Suppressor macrophage treated with lipopolysaccharide for 4 hours (primary cell): ENCODE data around the gene FLNC.
A peak's percentile ranks its signal among the peaks of the same experiment; 100 is the strongest.

Experiments
- DNase-seq: peaks from one replicate; pipeline ENCODE4 v3.0.0-alpha.2; 2020

Gene FLNC

DNA sequence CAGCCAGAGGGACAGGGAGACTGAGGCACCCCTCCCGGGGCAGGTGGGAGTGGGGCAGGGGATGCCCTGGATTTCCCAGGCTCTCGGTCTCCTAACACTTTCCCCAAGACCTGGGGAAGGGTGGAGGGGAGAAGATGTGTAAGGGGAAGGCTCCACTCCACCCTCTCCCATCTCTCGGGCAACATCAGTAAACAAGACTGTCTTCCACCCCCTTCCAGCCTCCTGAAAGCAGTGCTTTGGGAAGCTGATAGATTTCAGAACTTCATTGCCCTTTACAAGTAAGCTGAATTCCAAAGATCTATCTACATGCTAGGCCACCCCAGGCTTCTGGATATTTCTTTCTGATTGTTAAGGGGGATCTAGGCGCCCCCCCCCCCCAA, 3.7 kb downstream of the FLNC start:
- DNase-seq = no peak

- no peak for DNase-seq
These were observed 5.1 kb downstream of the FLNC start for GRCh38 chr7:128835231-128835751.

GRCh38 chr7:128835790-128836641, 5.8 kb downstream of the FLNC start:
- no peak for DNase-seq

DNA sequence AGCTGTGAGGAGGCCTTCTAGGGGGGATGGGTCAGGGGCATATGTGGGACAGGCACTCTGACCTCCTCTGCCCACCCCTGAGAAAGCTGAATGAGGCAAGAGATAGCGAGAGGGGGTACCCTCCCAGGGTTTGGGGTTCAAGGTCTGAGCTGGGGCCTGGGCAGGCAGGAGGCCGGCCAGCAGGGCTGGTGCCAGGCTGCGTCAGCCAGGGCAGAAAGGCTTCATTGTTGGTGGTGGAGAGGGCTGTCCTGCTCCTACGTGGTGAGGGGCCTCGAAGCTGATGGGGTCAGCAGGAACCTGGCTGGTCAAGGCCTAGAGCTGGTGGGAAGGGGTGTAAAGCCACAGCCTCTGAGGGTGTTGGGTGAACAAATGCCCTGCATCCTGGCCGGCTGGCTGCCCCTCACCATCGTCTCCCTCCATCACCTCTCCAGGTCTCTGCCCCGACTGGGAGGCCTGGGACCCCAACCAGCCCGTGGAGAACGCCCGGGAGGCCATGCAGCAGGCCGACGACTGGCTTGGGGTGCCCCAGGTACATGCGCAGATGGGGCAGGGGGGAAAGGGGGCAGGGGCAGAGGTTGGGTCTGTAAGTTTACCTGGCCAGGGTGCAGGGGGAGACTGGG, 6.6 kb downstream of the FLNC start:
- DNase-seq = no peak

DNA sequence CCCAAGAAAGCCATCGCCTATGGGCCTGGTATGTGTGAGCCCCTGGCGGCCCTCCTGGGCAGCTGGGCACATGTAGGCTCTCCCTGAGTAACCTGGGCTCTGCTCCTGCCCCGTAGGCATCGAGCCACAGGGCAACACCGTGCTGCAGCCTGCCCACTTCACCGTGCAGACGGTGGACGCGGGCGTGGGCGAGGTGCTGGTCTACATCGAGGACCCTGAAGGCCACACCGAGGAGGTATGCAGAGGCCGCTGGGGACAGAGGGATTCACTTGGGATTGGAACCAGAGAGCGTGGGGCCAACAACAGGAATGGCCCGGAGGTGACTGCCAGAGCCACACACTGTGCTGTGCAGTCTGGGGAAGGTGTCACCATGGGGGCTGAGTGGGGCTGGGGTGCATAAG, 7.3 kb downstream of the FLNC start:
- DNase-seq = no peak

- no peak for DNase-seq
These were observed 8.0 kb downstream of the FLNC start for GRCh38 chr7:128838109-128838779.

DNA sequence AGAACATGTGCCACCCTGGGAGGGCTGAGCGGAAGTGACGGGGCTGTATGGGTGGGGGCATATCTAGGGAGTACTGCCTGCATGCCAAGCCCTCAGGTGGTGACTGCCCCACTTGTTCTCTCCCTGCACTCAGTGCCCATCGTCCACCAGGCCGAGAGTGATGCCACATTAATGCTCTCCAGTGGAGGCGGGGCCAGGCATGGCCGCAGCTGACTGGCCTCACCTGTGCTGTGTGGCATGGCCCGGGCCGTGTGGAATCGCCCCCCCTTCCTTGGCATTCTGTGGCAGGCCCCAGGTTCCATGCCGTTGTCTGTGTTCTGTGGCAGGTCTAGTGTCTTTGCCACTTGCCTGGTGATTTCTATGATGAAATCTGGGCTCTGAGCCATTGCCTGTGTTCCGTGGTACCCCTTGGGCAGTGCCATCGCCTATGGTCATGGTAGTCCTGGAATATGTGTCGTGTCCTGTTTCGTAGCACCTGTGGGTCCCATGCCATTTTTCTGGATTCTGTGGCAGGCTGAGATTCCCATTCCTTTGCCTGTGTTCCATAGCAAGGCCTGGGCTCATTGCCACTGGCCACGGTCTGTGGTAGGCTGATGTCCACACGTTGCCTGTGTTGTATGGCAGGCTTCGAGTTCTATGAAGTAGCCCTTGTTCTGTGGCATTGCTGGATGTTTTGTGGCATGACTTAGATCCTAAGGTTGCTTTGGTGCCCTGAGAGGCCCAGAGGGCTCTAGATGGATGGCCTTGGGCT, 8.9 kb downstream of the FLNC start:
- DNase-seq = no peak

DNA sequence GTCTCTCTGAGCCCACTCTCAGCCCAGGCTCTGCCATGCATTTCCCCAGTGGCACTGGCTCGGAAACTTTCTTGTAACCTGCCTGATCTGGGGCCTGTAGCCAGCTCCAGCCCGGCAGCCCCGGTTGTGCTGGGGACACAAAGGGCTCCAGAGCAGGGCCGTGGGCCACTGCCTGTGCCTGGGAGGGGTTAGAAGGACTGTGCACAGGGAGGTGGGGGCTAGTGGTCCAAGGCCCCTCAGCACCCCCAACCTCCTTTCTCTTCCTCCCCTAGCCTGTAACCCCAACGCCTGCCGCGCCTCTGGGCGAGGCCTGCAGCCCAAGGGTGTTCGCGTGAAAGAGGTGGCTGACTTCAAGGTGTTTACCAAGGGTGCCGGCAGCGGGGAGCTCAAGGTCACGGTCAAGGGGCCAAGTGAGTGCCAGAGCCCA, 9.6 kb downstream of the FLNC start:
- no peak for DNase-seq

DNA sequence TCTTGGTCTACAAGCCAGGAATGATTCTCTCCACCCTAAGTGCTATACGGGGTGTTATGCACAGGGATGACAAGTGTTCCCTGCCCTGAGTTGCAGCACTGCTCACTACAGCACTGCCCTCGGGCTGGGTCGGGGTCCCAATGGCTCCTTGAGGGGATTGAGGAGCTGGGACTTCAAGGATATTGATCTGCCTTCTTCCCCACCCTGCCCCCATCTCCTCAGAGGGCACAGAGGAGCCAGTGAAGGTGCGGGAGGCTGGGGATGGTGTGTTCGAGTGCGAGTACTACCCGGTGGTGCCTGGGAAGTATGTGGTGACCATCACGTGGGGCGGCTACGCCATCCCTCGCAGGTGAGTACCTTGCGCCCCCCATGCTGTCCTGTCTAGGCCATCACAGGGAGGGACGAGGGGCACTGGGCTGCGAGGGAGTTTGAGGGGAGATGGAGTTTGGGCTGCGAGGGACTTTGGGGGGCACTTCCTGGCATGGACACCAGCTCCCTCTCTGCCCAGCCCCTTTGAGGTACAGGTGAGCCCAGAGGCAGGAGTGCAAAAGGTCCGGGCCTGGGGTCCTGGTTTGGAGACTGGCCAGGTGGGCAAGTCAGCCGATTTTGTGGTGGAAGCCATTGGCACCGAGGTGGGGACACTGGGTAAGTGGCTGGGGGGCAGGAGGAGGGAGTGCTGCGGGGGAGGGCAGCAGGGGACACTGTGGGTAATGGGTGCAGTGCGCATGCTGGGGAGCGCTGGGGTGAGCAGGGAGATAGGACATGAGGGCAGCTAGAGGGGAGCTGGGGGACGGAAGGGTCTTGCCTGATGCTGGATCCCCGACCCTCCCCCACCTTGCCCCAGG, 10.3 kb downstream of the FLNC start:
- DNase-seq = no peak

GRCh38 chr7:128841171-128841690, 11.0 kb downstream of the FLNC start:
- DNase-seq = no peak

GRCh38 chr7:128841921-128842673, 11.9 kb downstream of the FLNC start:
- DNase-seq = peak; percentile 63

DNA sequence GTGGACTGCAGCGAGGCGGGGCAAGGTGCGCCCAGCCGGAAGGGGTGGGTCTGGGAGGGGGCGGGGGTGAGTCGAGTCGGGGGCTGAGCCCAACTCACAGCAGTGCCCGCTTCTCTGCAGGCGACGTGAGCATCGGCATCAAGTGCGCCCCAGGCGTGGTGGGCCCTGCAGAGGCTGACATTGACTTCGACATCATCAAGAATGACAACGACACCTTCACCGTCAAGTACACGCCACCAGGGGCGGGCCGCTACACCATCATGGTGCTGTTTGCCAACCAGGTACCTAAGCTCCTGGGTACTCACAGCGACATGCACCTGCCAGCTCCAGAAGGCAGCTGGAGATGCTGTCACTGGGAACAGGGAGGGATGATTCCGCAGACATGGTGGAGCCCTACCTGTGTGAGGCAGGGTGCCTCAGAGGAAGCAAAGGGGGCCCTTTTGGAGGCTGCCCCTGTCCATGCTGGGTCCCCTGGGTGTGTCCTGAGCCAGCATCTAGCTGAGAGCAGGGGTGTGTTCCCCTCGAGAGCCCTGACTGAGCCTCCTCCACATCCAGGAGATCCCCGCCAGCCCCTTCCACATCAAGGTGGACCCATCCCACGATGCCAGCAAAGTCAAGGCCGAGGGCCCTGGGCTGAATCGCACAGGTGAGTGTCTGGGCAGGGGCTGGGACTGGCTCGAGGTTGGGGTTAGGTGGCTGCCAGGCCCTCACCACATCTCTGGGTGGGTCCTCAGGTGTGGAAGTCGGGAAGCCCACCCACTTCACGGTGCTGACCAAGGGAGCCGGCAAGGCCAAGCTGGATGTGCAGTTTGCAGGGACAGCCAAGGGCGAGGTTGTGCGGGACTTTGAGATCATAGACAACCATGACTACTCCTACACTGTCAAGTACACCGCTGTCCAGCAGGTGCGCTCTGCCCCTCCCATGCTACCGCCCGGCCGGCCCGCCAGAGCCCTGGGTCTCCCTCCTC, 12.8 kb downstream of the FLNC start:
- no peak for DNase-seq

DNA sequence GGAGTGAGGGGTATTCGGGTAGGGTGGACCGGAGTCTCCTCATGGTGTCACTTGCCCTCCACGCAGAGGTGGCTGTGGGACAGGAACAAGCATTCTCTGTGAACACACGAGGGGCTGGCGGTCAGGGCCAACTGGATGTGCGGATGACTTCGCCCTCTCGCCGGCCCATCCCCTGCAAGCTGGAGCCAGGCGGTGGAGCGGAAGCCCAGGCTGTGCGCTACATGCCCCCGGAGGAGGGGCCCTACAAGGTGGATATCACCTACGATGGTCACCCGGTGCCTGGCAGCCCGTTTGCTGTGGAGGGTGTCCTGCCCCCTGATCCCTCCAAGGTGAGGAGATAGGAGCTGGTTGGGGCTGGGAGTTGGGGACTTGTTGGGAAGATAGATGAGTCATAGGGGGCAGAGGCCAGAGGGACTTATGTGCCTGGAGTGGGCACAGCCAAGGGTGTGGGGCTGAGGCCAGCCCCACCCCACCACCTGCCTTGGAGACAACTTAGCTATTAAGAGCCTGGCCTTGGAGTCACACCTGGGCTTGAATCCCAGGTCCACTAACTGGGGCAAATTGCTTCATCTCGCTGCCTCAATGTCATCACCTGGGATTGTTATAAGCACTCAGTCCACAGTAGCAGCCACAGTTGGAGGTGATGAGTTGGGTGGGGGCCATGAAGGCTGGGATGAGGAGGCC, 13.9 kb downstream of the FLNC start:
- no peak for DNase-seq

DNA sequence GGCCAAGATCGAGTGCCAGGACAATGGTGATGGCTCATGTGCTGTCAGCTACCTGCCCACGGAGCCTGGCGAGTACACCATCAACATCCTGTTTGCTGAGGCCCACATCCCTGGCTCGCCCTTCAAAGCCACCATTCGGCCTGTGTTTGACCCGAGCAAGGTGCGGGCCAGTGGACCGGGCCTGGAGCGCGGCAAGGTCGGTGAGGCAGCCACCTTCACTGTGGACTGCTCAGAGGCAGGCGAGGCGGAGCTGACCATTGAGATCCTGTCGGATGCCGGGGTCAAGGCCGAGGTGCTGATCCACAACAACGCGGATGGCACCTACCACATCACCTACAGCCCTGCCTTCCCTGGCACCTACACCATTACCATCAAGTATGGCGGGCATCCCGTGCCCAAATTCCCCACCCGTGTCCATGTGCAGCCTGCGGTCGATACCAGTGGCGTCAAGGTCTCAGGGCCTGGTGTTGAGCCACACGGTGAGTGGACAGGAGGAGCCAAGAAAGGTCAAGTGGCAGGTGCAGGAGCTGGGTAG, 14.6 kb downstream of the FLNC start:
- DNase-seq = no peak

DNA sequence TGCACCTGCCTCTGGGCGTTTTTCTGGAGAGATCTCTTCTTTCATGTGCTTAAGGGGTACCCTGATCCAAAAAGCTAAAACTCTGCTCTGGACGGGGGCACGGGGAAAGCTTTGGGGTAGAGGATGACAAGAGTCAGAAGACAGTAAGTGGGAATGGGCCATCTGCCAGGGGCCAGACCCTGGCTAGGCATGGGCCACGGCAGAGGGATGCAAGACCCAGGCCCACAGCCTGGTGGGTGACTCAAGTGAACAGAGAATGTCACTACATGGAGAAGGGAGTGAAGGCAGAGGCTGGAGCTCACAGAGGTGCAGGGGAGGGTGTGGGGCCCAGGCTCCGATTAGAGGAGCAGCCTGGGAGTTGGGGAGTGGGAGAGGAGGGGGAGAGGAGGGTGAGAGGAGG, 15.3 kb downstream of the FLNC start:
- no peak for DNase-seq

DNA sequence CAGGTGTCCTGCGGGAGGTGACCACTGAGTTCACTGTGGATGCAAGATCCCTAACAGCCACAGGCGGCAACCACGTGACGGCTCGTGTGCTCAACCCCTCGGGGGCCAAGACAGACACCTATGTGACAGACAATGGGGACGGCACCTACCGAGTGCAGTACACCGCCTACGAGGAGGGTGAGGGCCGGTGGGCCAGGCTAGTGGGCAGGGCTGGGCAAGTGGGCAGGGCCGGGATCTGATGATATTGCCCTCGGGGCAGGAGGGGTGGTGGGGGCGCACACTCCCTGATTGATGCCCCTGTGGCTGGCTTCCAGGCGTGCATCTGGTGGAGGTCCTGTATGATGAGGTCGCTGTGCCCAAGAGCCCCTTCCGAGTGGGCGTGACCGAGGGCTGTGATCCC, 15.8 kb downstream of the FLNC start:
- DNase-seq = no peak

DNA sequence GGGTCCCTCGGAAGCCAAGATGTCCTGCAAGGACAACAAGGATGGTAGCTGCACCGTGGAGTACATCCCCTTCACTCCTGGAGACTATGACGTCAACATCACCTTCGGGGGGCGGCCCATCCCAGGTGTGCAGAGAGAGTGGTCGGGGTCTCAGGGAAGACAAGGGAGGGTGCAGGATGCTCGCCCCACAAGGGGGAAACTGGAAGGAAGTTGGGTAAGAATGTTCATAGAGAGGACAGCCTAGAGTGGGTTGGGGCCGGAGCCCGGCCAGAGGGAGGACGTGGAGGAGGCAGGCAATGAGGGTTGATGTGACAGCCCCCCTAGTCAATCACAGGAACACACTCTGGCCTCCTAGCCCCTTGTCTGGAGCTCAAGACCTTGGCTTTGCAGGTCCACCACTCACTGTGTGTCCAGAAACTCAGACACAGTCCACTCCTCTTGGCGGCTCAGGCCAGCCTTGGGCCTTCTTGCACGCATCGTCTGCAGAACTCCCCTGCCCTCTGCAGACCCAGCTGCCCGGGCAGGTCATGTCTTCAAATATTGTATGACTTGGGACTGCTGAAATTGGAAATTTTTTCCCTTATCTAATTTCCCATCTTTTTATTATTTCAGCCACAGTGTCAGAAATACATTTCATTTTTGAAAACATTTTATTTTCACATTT, 16.7 kb downstream of the FLNC start:
- no peak for DNase-seq

- no peak for DNase-seq
These were observed 17.6 kb downstream of the FLNC start for GRCh38 chr7:128847721-128848211.
